Endothelial cell (in vitro differentiated cells): ENCODE data around the gene MAB21L1. TPM values are rescaled to one million over a fixed set of nuclear protein-coding genes. Genes with fewer than 3 reads are reported as not detected.

Experiments
- DNase-seq: peaks from one replicate; pipeline ENCODE4 v3.0.0; 2021; ENCODE audit warnings: low spot score
- H3K27ac Mint-ChIP-seq: one replicate; pipeline ENCODE4 v1.8.0; 2021; ENCODE audit warnings: mixed read lengths, inconsistent platforms; ENCODE audit not compliant: unreplicated experiment
- H3K27me3 Mint-ChIP-seq: one replicate; pipeline ENCODE4 v1.8.0; 2021; ENCODE audit warnings: mild to moderate bottlenecking, moderate library complexity, mixed read lengths, inconsistent platforms; ENCODE audit not compliant: unreplicated experiment
- H3K36me3 Mint-ChIP-seq: one replicate; pipeline ENCODE4 v1.8.0; 2021; ENCODE audit warnings: mild to moderate bottlenecking, low read depth, mixed read lengths, inconsistent platforms; ENCODE audit not compliant: unreplicated experiment
- H3K4me1 Mint-ChIP-seq: one replicate; pipeline ENCODE4 v1.8.0; 2021; ENCODE audit warnings: mild to moderate bottlenecking, mixed read lengths, inconsistent platforms; ENCODE audit not compliant: unreplicated experiment
- H3K4me3 Mint-ChIP-seq: one replicate; pipeline ENCODE4 v1.8.0; 2021; ENCODE audit warnings: mild to moderate bottlenecking, mixed read lengths, inconsistent platforms; ENCODE audit not compliant: unreplicated experiment
- H3K9me3 Mint-ChIP-seq: one replicate; pipeline ENCODE4 v1.8.0; 2021; ENCODE audit warnings: mixed read lengths, inconsistent platforms; ENCODE audit not compliant: unreplicated experiment
- long read RNA-seq: library from polyadenylated mRNA; unstranded; transcript quantifications from one replicate; pipeline ENCODE4 v2.0.0, GENCODE V29; 2020; ENCODE audit not compliant: unreplicated experiment
- total RNA-seq: library from RNA; stranded (reverse); fragmentation: NEBNext Ultra II Directional; extraction: Animal tissue kit (Norgen Biotek cat#: 25700); gene quantifications from one replicate; pipeline ENCODE4 v1.2.1, GENCODE V29; 2021; ENCODE audit not compliant: unreplicated experiment
- TF ChIP-seq, protein P1 (sequence below): fragments of 200-600 bp; sonication (generic); IDR thresholded peaks from one replicate; pipeline ENCODE4 v1.5.0; 2021; ENCODE audit warnings: antibody characterized with exemption; ENCODE audit not compliant: unreplicated experiment

Gene MAB21L1
- 0.13 TPM for total RNA-seq
- long read RNA-seq, partial matches to known transcripts: 0 of 1 reads
- long read RNA-seq, other reads (novel, unspliced or antisense): 0 of 1 reads

GRCh38 chr13:35475960-35476943 is at the start of gene MAB21L1:
TSS of gene MAB21L1 (minus strand) at chr13:35476689. CDS start at chr13:35476138, 551 bp downstream.
- TF ChIP-seq, protein P1, sequence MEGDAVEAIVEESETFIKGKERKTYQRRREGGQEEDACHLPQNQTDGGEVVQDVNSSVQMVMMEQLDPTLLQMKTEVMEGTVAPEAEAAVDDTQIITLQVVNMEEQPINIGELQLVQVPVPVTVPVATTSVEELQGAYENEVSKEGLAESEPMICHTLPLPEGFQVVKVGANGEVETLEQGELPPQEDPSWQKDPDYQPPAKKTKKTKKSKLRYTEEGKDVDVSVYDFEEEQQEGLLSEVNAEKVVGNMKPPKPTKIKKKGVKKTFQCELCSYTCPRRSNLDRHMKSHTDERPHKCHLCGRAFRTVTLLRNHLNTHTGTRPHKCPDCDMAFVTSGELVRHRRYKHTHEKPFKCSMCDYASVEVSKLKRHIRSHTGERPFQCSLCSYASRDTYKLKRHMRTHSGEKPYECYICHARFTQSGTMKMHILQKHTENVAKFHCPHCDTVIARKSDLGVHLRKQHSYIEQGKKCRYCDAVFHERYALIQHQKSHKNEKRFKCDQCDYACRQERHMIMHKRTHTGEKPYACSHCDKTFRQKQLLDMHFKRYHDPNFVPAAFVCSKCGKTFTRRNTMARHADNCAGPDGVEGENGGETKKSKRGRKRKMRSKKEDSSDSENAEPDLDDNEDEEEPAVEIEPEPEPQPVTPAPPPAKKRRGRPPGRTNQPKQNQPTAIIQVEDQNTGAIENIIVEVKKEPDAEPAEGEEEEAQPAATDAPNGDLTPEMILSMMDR: no peak
- DNase-seq: peak; percentile 48

GRCh38 chr13:35524171-35524570 is 47.7 kb upstream of the MAB21L1 start:
- Mint-ChIP-seq H3K4me3 (no peak overlapping the region), H3K27me3 (no peaks in the 10 kb centered on the region), H3K36me3 (peaks cover 4% of the 10 kb centered on the region), H3K9me3 (no peaks in the 10 kb centered on the region), H3K4me1 (no peaks in the 10 kb centered on the region), H3K27ac (no peak overlapping the region)
- TF ChIP-seq, protein P1: no peak
- DNase-seq: no peak

More at GRCh38 chr13:35475960-35476943, at the start of gene MAB21L1:
- Mint-ChIP-seq H3K27me3 (peaks cover 30% of the 10 kb centered on the region), H3K36me3 (no peaks in the 10 kb centered on the region), H3K4me3 (peak within 1 kb of the TSS; percentile 89), H3K4me1 (peaks cover 38% of the 10 kb centered on the region), H3K27ac (peak within 1 kb of the TSS; percentile 36), H3K9me3 (no peaks in the 10 kb centered on the region)

DNA sequence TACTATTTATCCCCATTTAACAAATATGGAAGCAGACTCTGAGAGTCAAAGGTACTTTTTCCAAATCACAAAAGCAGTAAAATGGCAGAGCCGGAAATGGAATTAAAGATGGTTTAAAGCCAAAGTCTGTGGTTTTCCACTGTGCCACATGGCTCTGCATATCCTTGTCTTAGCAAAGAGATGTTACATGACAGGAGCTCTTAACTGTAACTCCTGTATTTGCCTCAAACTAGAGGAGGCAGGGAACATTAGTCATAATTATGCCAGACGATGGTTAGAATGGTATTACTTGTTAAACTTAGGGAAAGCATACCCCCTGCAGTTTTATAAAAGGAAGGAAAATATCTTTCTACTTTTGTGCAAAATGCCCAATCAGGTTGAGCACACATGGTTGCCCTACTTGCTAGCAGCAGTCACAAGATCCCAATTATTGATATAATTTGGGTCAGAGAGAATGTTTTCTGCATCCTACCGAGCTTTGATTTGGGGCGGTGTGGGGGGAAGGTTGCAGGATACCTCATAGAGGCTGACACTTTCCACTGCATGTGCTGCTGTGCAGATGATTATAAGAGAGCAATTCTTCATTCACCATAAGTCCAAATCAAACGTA is 42.0 kb upstream of the MAB21L1 start:
- Mint-ChIP-seq H3K4me1 (peaks cover 5% of the 10 kb centered on the region), H3K9me3 (no peaks in the 10 kb centered on the region), H3K4me3 (no peak overlapping the region), H3K27ac (no peak overlapping the region), H3K36me3 (peaks cover 4% of the 10 kb centered on the region), H3K27me3 (no peaks in the 10 kb centered on the region)
- TF ChIP-seq, protein P1: no peak
- DNase-seq: no peak

DNA sequence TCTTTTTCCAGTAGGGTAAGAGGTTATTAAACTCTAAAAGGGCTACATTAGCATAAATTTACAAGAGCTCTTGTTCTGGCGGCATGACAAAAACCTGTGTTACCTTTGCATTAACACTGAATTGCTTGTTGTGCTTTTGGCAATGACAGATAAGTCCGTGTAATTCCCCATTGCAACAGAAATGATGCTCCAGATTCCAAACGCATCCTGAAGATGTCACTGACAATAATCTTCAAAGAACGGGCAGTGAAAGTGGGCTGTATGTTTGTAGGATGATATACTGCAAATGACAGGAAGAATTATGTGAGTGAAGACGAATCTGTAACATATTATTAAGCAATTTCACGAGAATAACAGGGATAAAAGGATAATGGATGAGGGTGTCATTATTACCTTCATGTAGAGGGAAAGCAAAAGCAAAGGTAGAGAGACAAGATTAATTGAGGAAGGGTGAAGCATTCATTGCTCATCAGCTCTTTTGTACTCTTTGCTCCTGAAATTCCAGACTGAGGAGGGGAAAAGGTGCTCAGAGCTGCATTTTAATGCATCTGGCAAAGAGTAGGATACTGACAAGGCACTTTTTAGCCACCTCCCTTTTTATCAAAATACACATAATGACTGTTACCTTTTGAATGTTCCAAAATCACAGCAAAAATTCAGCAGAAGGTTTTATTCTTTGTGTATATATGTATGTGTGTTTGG is 38.5 kb upstream of the MAB21L1 start:
- Mint-ChIP-seq H3K27ac (no peak overlapping the region), H3K4me3 (no peak overlapping the region), H3K4me1 (peaks cover 13% of the 10 kb centered on the region), H3K27me3 (no peaks in the 10 kb centered on the region), H3K9me3 (no peaks in the 10 kb centered on the region), H3K36me3 (no peaks in the 10 kb centered on the region)
- TF ChIP-seq, protein P1: no peak
- DNase-seq: no peak
